22Rv1 (cell line): Measurements from ENCODE around the gene XCL1.

Experiments
- H3K27ac ChIP-seq: fragments of 450-650 bp; 2 replicates; pipeline ENCODE4 v1.5.1; 2017
- ZFX ChIP-seq: fragments of 450-650 bp; IDR thresholded peaks from 2 replicates; pipeline ENCODE4 v1.6.1; 2017; ENCODE audit warnings: antibody characterized with exemption, borderline replicate concordance
- TF ChIP-seq, protein P1 (sequence below): fragments of 450-650 bp; IDR thresholded peaks from 2 replicates; pipeline ENCODE4 v1.5.1; 2017; ENCODE audit warnings: mild to moderate bottlenecking

XCL1 gene

DNA sequence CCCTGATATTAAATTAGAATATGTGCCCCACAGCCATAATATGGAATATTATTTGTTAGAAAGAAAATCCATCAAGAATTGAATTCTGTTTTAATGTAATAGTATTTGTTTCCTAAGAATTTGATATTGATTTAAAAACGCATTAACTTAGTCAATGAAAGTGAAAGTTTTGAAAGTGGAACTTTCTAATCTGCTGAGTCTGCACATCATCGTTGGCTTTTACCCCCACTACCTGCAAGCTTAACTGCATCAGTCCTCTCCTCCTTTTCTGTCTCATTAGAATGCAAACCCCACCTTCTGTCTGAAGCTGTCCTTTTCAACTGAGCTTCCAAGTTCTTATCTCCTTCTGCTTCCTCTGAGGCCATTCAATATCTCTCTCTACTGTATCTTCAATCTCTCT, 42.5 kb downstream of the XCL1 start:
- TF ChIP-seq, protein P1, sequence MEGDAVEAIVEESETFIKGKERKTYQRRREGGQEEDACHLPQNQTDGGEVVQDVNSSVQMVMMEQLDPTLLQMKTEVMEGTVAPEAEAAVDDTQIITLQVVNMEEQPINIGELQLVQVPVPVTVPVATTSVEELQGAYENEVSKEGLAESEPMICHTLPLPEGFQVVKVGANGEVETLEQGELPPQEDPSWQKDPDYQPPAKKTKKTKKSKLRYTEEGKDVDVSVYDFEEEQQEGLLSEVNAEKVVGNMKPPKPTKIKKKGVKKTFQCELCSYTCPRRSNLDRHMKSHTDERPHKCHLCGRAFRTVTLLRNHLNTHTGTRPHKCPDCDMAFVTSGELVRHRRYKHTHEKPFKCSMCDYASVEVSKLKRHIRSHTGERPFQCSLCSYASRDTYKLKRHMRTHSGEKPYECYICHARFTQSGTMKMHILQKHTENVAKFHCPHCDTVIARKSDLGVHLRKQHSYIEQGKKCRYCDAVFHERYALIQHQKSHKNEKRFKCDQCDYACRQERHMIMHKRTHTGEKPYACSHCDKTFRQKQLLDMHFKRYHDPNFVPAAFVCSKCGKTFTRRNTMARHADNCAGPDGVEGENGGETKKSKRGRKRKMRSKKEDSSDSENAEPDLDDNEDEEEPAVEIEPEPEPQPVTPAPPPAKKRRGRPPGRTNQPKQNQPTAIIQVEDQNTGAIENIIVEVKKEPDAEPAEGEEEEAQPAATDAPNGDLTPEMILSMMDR, result no peak
- TF ChIP-seq ZFX, result no peak
- no peak overlapping the region for H3K27ac ChIP-seq

DNA sequence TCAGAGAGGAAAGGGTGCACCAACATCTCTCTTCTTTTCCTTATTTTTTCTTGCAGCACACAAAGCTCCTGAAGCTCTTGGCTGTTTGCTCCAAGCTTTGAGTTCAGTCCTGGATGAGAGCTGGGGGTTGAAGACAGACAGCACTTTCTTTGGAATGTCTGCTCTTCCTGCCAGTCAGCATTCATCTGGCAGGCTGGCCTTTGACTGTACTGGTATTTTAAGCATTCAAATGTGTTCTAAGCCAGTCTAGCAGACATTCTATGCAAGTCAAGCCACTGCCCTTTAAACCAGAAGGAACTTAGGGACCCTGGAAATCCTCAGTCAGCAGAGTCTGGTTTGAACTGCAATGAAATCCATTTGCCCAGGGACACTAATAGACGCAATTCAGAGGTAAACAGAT, 45.0 kb downstream of the XCL1 start:
- no peak overlapping the region for H3K27ac ChIP-seq
- TF ChIP-seq, protein P1, result no peak
- TF ChIP-seq ZFX, result no peak

DNA sequence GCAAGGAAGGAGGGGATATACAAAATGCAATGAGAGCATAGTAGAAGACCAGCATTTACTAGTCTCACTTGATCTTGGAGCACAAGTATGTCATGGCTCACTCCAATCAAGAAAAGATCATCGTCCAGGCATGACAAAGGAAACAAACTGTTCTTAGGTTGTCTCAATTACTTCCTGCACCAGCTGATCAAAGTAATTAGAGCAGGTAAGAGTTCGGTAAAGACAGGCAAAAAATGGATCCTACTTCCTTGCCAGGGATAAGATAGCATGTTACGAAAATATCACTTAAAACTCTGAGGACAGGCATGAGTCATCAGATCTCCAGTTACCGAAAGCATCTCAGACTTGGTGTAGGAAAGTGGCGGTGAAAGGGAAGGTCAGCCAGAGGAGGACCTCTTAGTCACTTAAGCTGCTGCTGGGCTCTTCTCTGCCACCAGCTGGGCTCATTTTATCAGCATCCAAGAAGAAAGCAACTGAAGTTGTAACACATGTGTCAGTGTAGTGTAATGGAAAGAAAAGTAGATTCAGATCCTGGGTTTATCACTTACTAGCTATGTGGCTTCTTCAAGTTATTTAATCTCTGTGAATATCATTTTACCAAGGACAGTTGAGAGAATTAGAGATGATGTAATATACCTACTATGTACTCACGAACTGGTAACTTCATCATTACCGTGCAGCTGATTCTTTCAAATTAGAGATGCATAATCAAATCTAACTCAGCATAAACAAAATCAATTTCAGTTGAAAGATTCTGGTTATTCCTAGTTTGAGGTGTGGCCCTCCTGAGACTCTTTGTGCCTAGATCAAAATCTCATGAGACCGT, 46.8 kb downstream of the XCL1 start:
- no peak overlapping the region for H3K27ac ChIP-seq
- TF ChIP-seq, protein P1, result no peak
- no peak for TF ChIP-seq ZFX

DNA sequence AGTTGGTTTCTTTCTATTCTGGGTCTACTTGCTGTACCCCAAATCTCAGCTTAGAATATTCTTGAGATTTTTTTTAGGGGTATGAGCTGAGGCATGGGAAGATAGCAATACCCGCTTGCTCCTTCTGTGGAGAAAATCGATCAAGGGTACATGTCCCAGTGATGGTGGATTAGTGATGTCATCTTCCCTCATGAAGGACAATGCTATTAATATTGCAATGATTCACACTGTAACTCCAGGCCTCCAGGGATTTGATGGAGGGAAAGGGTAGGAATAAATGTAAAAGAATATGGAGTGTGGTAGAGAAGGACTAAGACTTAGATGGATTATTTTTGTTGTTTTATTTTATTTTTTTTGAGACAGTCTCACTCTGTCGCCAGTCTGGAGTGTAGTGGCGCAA, 47.4 kb downstream of the XCL1 start:
- TF ChIP-seq, protein P1, result no peak
- TF ChIP-seq ZFX, result no peak
- H3K27ac ChIP-seq, result no peak overlapping the region

DNA sequence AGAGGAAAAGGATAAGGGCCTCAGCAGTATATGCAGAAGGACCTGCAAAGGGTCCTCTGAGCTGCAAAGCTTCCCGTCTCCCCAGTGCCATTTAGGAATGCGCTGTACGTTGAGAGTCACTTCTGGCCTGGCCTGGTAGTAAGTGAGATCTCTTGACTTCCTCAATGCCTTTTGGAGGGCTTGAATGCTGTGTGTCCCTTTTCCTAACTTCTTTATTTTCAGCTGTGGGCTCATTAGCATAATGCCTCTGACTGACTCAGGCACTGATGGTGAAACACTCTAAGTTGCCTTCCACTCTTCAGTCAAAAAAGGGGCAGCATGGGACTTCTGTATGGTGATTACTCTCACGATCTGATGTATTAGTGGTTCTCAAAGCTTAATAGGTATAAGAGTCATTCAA, 49.9 kb downstream of the XCL1 start:
- TF ChIP-seq, protein P1, result no peak
- TF ChIP-seq ZFX, result no peak
- H3K27ac ChIP-seq, result no peak overlapping the region

DNA sequence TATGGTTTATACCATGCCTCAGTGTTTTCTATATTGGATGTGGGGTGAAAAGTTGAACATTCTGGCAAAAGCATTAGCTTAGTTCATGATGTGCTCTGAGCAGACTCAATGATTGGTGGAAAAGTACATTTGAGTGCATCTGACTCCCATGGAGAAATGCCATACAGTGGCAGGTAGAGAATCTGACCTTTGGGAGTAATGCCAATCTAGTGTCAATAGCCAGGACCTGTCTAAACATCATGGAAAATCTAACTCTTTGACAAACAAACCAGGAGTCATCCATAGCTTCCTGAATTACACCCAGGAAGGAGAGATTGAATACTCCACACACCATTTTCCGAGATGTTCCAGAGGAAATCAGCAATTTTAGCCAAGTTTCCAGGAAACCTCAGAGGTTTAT, 51.0 kb downstream of the XCL1 start:
- TF ChIP-seq, protein P1, result no peak
- TF ChIP-seq ZFX, result no peak
- H3K27ac ChIP-seq, result no peak overlapping the region

DNA sequence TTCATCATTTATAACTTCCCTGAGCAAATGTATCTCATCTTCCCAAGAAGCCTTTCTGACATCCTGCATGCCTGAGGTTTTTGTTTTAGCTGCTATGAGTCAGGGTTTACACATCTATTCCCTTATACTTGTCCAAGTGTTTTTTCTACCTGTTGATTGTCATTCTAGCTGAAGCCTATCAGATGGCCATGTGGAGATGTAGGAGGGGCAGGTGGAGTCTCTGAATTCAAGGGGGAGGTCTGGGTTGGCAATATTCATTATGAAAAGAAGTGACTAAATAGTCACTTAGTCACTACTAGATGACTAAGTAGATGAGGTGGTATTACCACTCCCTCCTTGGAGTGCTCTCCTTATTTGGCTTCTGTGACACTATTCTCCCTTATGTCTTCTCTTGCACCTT, 52.4 kb downstream of the XCL1 start:
- no peak overlapping the region for H3K27ac ChIP-seq
- no peak for TF ChIP-seq ZFX
- TF ChIP-seq, protein P1, result no peak
